MM.1S (cell line): Measurements from ENCODE around the gene HDAC9.

Experiments used
- DNase-seq: peaks from one replicate; pipeline ENCODE4 v3.0.0-alpha.2; 2015
- H2AFZ ChIP-seq: fragments of 300-600 bp; sonication (generic); 2 replicates; pipeline ENCODE4 v1.6.0; 2016; ENCODE audit warnings: antibody characterized with exemption, low read length
- H3F3A ChIP-seq: fragments of 300-600 bp; sonication (generic); 2 replicates; pipeline ENCODE4 v1.6.1; 2016; ENCODE audit warnings: mild to moderate bottlenecking, antibody characterized with exemption, low read length, moderate library complexity, mixed read lengths; ENCODE audit not compliant: insufficient read depth
- H3K27ac ChIP-seq: fragments of 300-600 bp; sonication (generic); 2 replicates; pipeline ENCODE4 v1.5.1; 2016; ENCODE audit warnings: mild to moderate bottlenecking, low read length
- H3K27me3 ChIP-seq: fragments of 300-600 bp; sonication (generic); replicated peaks from 2 replicates; pipeline ENCODE4 v1.6.0; 2016; ENCODE audit warnings: low read length; ENCODE audit not compliant: insufficient read depth
- H3K36me3 ChIP-seq: fragments of 300-600 bp; sonication (generic); replicated peaks from 2 replicates; pipeline ENCODE4 v1.6.1; 2016; ENCODE audit warnings: mild to moderate bottlenecking, low read length, mixed read lengths; ENCODE audit not compliant: insufficient read depth
- H3K4me1 ChIP-seq: fragments of 300-600 bp; sonication (generic); 2 replicates; pipeline ENCODE4 v1.6.1; 2016; ENCODE audit warnings: low read length, mixed read lengths
- H3K4me2 ChIP-seq: fragments of 300-600 bp; sonication (generic); 2 replicates; pipeline ENCODE4 v1.6.0; 2016; ENCODE audit warnings: low read depth, low read length
- H3K4me3 ChIP-seq: fragments of 300-600 bp; sonication (generic); 2 replicates; pipeline ENCODE4 v1.5.1; 2016; ENCODE audit warnings: low read length, mixed read lengths
- H3K79me2 ChIP-seq: fragments of 300-600 bp; sonication (generic); 2 replicates; pipeline ENCODE4 v1.6.1; 2016; ENCODE audit warnings: mixed run types, low read length, mixed read lengths
- H3K9ac ChIP-seq: fragments of 300-600 bp; sonication (generic); 2 replicates; pipeline ENCODE4 v1.6.1; 2016; ENCODE audit warnings: low read length, mixed read lengths
- H3K9me2 ChIP-seq: fragments of 300-600 bp; sonication (generic); replicated peaks from 2 replicates; pipeline ENCODE4 v1.6.1; 2016; ENCODE audit warnings: mild to moderate bottlenecking, low read length, mixed read lengths; ENCODE audit not compliant: insufficient read depth
- H3K9me3 ChIP-seq: fragments of 300-600 bp; sonication (generic); replicated peaks from 2 replicates; pipeline ENCODE4 v1.6.1; 2016; ENCODE audit warnings: mild to moderate bottlenecking, low read length, mixed read lengths; ENCODE audit not compliant: insufficient read depth
- H4K20me1 ChIP-seq: fragments of 300-600 bp; sonication (generic); 2 replicates; pipeline ENCODE4 v1.6.1; 2016; ENCODE audit warnings: mild to moderate bottlenecking, low read length, moderate library complexity, mixed read lengths; ENCODE audit not compliant: insufficient read depth
- CTCF ChIP-seq: fragments of 300-600 bp; sonication (generic); IDR thresholded peaks from 2 replicates; pipeline ENCODE4 v1.5.1; 2016; ENCODE audit warnings: antibody characterized with exemption, low read length, mixed read lengths
- EZH2 ChIP-seq: fragments of 300-600 bp; sonication (generic); optimal IDR thresholded peaks from 2 replicates; pipeline ENCODE3; 2017; ENCODE audit warnings: low read depth, mild to moderate bottlenecking, antibody characterized with exemption, low read length, mixed read lengths
- EZH2phosphoT487 ChIP-seq: fragments of 300-600 bp; sonication (generic); IDR thresholded peaks from 2 replicates; pipeline ENCODE4 v1.6.1; 2018; ENCODE audit warnings: antibody characterized with exemption, low read length

Gene HDAC9

GRCh38 chr7:18455606-18456005 lies 39.9 kb upstream of the HDAC9 start:
- no peak overlapping the region for H3K27ac ChIP-seq

GRCh38 chr7:18457832-18458231 lies 37.7 kb upstream of the HDAC9 start:
- H3K4me2 ChIP-seq: no peak overlapping the region
- TF ChIP-seq CTCF (no peak), EZH2 (no peak), EZH2phosphoT487 (no peak)

More at GRCh38 chr7:18455606-18456005, 39.9 kb upstream of the HDAC9 start:
- no peaks in the 10 kb centered on the region for H3K36me3 ChIP-seq
- H3K9me2 ChIP-seq: no peaks in the 10 kb centered on the region
- TF ChIP-seq CTCF: no peak
- no peak for TF ChIP-seq EZH2
- no peak for TF ChIP-seq EZH2phosphoT487
- H3K4me3 ChIP-seq: no peak overlapping the region
- H3K27me3 ChIP-seq: no peaks in the 10 kb centered on the region
- H3K4me2 ChIP-seq: no peak overlapping the region
- no peaks in the 10 kb centered on the region for H3K9me3 ChIP-seq
- H3F3A ChIP-seq: no peaks in the 10 kb centered on the region
- H3K9ac ChIP-seq: no peak overlapping the region
- no peak for DNase-seq
- no peak overlapping the region for H2AFZ ChIP-seq
- no peaks in the 10 kb centered on the region for H3K79me2 ChIP-seq
- no peaks in the 10 kb centered on the region for H4K20me1 ChIP-seq
- H3K4me1 ChIP-seq: no peaks in the 10 kb centered on the region

GRCh38 chr7:18458830-18459229 lies 36.7 kb upstream of the HDAC9 start:
- DNase-seq: no peak

More at GRCh38 chr7:18457832-18458231, 37.7 kb upstream of the HDAC9 start:
- no peaks in the 10 kb centered on the region for H3F3A ChIP-seq
- no peak overlapping the region for H3K27ac ChIP-seq
- no peak overlapping the region for H3K4me3 ChIP-seq
- H3K9ac ChIP-seq: no peak overlapping the region
- H4K20me1 ChIP-seq: no peaks in the 10 kb centered on the region
- DNase-seq: no peak
- H2AFZ ChIP-seq: no peak overlapping the region
- H3K36me3 ChIP-seq: no peaks in the 10 kb centered on the region
- H3K9me3 ChIP-seq: no peaks in the 10 kb centered on the region
- H3K4me1 ChIP-seq: no peaks in the 10 kb centered on the region
- no peaks in the 10 kb centered on the region for H3K27me3 ChIP-seq
- H3K9me2 ChIP-seq: no peaks in the 10 kb centered on the region
- H3K79me2 ChIP-seq: no peaks in the 10 kb centered on the region

More at GRCh38 chr7:18458830-18459229, 36.7 kb upstream of the HDAC9 start:
- Histone ChIP-seq H3K79me2 (no peaks in the 10 kb centered on the region), H3K27ac (no peak overlapping the region), H3K4me3 (no peak overlapping the region), H3K9me2 (no peaks in the 10 kb centered on the region), H3K4me1 (no peaks in the 10 kb centered on the region), H3K9me3 (no peaks in the 10 kb centered on the region), H2AFZ (no peak overlapping the region), H3K4me2 (no peak overlapping the region), H3K36me3 (no peaks in the 10 kb centered on the region), H3K9ac (no peak overlapping the region), H3F3A (no peaks in the 10 kb centered on the region), H3K27me3 (no peaks in the 10 kb centered on the region), H4K20me1 (no peaks in the 10 kb centered on the region)
- TF ChIP-seq CTCF (no peak), EZH2phosphoT487 (no peak), EZH2 (no peak)
